GM12878 (cell line): ENCODE results near the gene GPR39. TPM values are rescaled to one million over a fixed set of nuclear protein-coding genes. Genes with fewer than 3 reads are reported as not detected.

Source experiments
- ATAC-seq: fragments of 200-7000 bp; cut with Tn5 transposase; 3 replicates; pipeline ENCODE4 v1.9.1; 2020; ENCODE audit warnings: mild to moderate bottlenecking, moderate library complexity
- BruUV-seq: library from RNA; stranded (reverse); fragments of 400-500 nt; replicated peaks from 2 replicates; lab custom pipeline; 2021; lab: Mats Ljungman, UMichigan
- CTCF ChIA-PET: fragments of 300-600 bp; sonication (Branson Sonifier 250); formaldehyde crosslinking; extraction: SDS; loops from one replicate; lab custom pipeline; 2021; ENCODE audit warnings: inconsistent platforms; lab: Yijun Ruan, JAX
- POLR2A ChIA-PET: fragments of 350-600 bp; formaldehyde crosslinking; extraction: SDS; loops from one replicate; lab custom pipeline; 2021; ENCODE audit warnings: inconsistent platforms; lab: Charles Lee
- RAD21 ChIA-PET: fragments of 300-600 bp; sonication (Branson Sonifier 250); formaldehyde crosslinking; loops from one replicate; lab custom pipeline; 2023; ENCODE audit warnings: antibody characterized with exemption; ENCODE audit not compliant: unreplicated experiment; lab: Charles Lee
- SMC1A ChIA-PET: fragments of 300-600 bp; sonication (Branson Sonifier 250); formaldehyde crosslinking; loops from one replicate; lab custom pipeline; 2023; ENCODE audit not compliant: unreplicated experiment, uncharacterized antibody; lab: Charles Lee
- DNase-seq: peaks from one replicate; pipeline ENCODE4 v3.0.0-alpha.2; 2011; ENCODE audit warnings: low read depth, low spot score
- FAIRE-seq: peaks from 3 replicates; lab custom pipeline; 2011; peaks lifted over from hg19 to GRCh38; lab: Jason Lieb, UNC
- H2AFZ ChIP-seq: 2 replicates; pipeline ENCODE4 v1.6.0; 2011; ENCODE audit warnings: low read depth, low read length, control low read depth; ENCODE audit not compliant: control insufficient read depth
- H3K27ac ChIP-seq: 2 replicates; pipeline ENCODE4 v1.5.1; 2011; ENCODE audit warnings: control low read depth; ENCODE audit not compliant: control insufficient read depth, insufficient read depth
- H3K27me3 ChIP-seq, 2 experiments: replicated peaks in 1 of 2; 2 replicates each; pipeline versions ENCODE4 v1.6.0 to v1.6.1; 2011; ENCODE audit warnings: low read length in 1 of 2; ENCODE audit not compliant: control insufficient read depth in 2 of 2, insufficient read depth in 2 of 2
- H3K36me3 ChIP-seq, 2 experiments: 2 replicates each; pipeline ENCODE4 v1.5.1; 2011; ENCODE audit warnings: low read length in 1 of 2; ENCODE audit not compliant: control insufficient read depth in 2 of 2, insufficient read depth in 2 of 2
- H3K4me1 ChIP-seq: 2 replicates; pipeline ENCODE4 v1.6.1; 2011; ENCODE audit warnings: mild to moderate bottlenecking, low read length, moderate library complexity, mixed read lengths; ENCODE audit not compliant: control insufficient read depth, insufficient read depth
- H3K4me2 ChIP-seq: 2 replicates; pipeline ENCODE4 v1.6.0; 2011; ENCODE audit warnings: control low read depth; ENCODE audit not compliant: control insufficient read depth, insufficient read depth
- H3K4me3 ChIP-seq: fragments of 200-600 bp; sonication (generic); 2 replicates; pipeline ENCODE4 v1.5.1; 2016
- H3K79me2 ChIP-seq: 2 replicates; pipeline ENCODE4 v1.6.0; 2011; ENCODE audit warnings: low read length; ENCODE audit not compliant: control insufficient read depth, insufficient read depth
- H3K9ac ChIP-seq: 2 replicates; pipeline ENCODE4 v1.8.0; 2011; ENCODE audit warnings: low read length, control low read depth, mixed read lengths; ENCODE audit not compliant: control insufficient read depth, insufficient read depth
- H3K9me3 ChIP-seq: replicated peaks from 3 replicates; pipeline ENCODE4 v1.5.1; 2011; ENCODE audit warnings: mild to moderate bottlenecking, low read length; ENCODE audit not compliant: control insufficient read depth, insufficient read depth
- H4K20me1 ChIP-seq: 2 replicates; pipeline ENCODE4 v1.6.0; 2011; ENCODE audit not compliant: control insufficient read depth, insufficient read depth
- FOXK2 ChIP-seq: fragments of 450-650 bp; IDR thresholded peaks from 2 replicates; pipeline ENCODE4 v1.6.1; 2017; ENCODE audit warnings: mild to moderate bottlenecking, moderate library complexity
- KDM1A ChIP-seq: fragments of 200-600 bp; sonication (generic); IDR thresholded peaks from 2 replicates; pipeline ENCODE4 v1.6.1; 2016; ENCODE audit warnings: borderline replicate concordance
- MXI1 ChIP-seq: fragments of 150-350 bp; IDR thresholded peaks from 2 replicates; pipeline ENCODE4 v1.6.1; 2011; ENCODE audit warnings: low read depth, mild to moderate bottlenecking, inconsistent platforms, low read length, improper control_type of control experiment
- NKRF ChIP-seq: fragments of 450-650 bp; conservative IDR thresholded peaks from 2 replicates; pipeline ENCODE4 v1.6.1; 2017; ENCODE audit warnings: mild to moderate bottlenecking, moderate library complexity
- NR2C2 ChIP-seq: IDR thresholded peaks from 2 replicates; pipeline ENCODE4 v1.6.1; 2011; ENCODE audit warnings: borderline replicate concordance, low read depth; ENCODE audit not compliant: control insufficient read depth, insufficient read length
- PAX8 ChIP-seq: fragments of 450-650 bp; IDR thresholded peaks from 2 replicates; pipeline ENCODE4 v1.6.1; 2017; ENCODE audit warnings: mild to moderate bottlenecking, moderate library complexity
- SMAD5 ChIP-seq: IDR thresholded peaks from 2 replicates; pipeline ENCODE4 v1.6.1; 2016; ENCODE audit warnings: antibody characterized with exemption, low read depth
- SUPT20H ChIP-seq: IDR thresholded peaks from 2 replicates; pipeline ENCODE4 v1.6.1; 2011; ENCODE audit warnings: low read depth, mild to moderate bottlenecking, low read length, moderate library complexity, borderline replicate concordance; ENCODE audit not compliant: control insufficient read depth
- SUZ12 ChIP-seq: fragments of 200-600 bp; sonication (generic); IDR thresholded peaks from one replicate; pipeline ENCODE4 v1.6.1; 2018; ENCODE audit warnings: antibody characterized with exemption, mild to moderate bottlenecking; ENCODE audit not compliant: unreplicated experiment
- TBL1XR1 ChIP-seq: IDR thresholded peaks from 2 replicates; pipeline ENCODE4 v1.6.1; 2012; ENCODE audit warnings: low read depth, low read length, improper control_type of control experiment
- ZBTB40 ChIP-seq: fragments of 450-650 bp; IDR thresholded peaks from 2 replicates; pipeline ENCODE4 v1.6.1; 2016; ENCODE audit warnings: mild to moderate bottlenecking, moderate library complexity, borderline replicate concordance
- WGBS: methylation state at CpG from one replicate; pipeline ENCODE4 v1.1.6; 2016; ENCODE audit warnings: low lambda C conversion rate; ENCODE audit not compliant: insufficient replicate concordance, insufficient coverage; ENCODE audit errors: missing lambda C conversion rate; 5-methylcytosine and 5-hydroxymethylcytosine counted together
- in situ Hi-C: fragments of 300-500 bp; cut with MboI; formaldehyde crosslinking; loops from 9 replicates; pipeline ENCODE4 v1.14.3; 2018; ENCODE audit warnings: mixed read lengths
- intact Hi-C: fragments of 100-400 bp; cut with micrococcal nuclease; formaldehyde crosslinking; loops from one replicate; pipeline ENCODE4 v1.14.2; 2022; ENCODE audit not compliant: unreplicated experiment
- polyA plus RNA-seq, 11 experiments: library from polyadenylated mRNA; depleted of rRNA in 4 of 11; unstranded in 6 of 11; stranded (reverse) in 5 of 11; fragments of >200 nt; fragmentation: Nextera tagmentation in 4 of 11; fragmentation: Illumina TruSeq in 1 of 11; extraction: Ambion mirVana in 4 of 11; extraction: Trizol in 1 of 11; gene quantifications; 1 replicate in 1 of 11; 2 replicates in 10 of 11; pipeline versions ENCODE4 v1.2.1 to v1.2.3, GENCODE V29; 2011 to 2016; ENCODE audit warnings: inconsistent platforms in 2 of 11, missing spikeins in 2 of 11, low read depth in 1 of 11
- total RNA-seq, 4 experiments: library from RNA; depleted of rRNA in 3 of 4; stranded (reverse); fragments of >200 nt in 3 of 4; fragmentation: Illumina TruSeq in 1 of 4; extraction: Trizol in 1 of 4; gene quantifications; 2 replicates each; pipeline versions ENCODE4 v1.2.1 to v1.2.3, GENCODE V29; 2013 to 2021
- TF ChIP-seq, protein P1 (sequence below): fragments of 450-650 bp; IDR thresholded peaks from 2 replicates; pipeline ENCODE4 v1.6.1; 2017; ENCODE audit warnings: mild to moderate bottlenecking, moderate library complexity
- TF ChIP-seq, protein P2 (sequence below): fragments of 450-650 bp; IDR thresholded peaks from 2 replicates; pipeline ENCODE4 v1.6.1; 2016; ENCODE audit warnings: mild to moderate bottlenecking

GPR39 gene
- total and polyA plus RNA-seq, 10 of the 15 experiments (the other 5 are each of a cell fraction or from before 2014, with no cell fraction given) = 0.05 to 0.23 TPM; not detected in 8

DNA sequence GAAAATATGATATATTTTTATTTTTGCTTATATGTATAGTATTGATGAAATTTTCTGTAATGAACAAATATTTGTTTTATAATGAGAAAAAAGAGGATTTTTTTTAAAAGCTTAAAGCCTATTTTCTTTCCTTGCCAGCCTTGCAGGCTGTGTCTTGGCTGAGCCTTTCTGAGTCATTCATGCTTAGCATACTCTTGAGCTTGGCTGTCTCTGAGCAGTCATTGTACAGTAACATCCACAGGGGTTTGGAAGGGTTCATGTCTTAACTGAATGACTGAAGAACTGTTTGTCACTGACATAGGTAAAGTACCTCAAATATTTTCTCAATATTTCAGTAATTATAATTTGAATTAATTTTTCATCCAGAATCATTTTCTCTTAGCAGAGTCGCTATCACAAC, 49.3 kb downstream of the GPR39 start:
- H3K9ac ChIP-seq = no peak overlapping the region
- in situ Hi-C loops = no loop called here
- no peak for FAIRE-seq
- ATAC-seq = no peak
- H3K9me3 ChIP-seq = no peaks in the 10 kb centered on the region; the same call in 1 of the 3 replicates
- no peak overlapping the region for H3K4me3 ChIP-seq
- WGBS = 0% methylated on average over 1 of the region's 1 CpG
- H3K79me2 ChIP-seq = no peaks in the 10 kb centered on the region
- H3K4me1 ChIP-seq = no peaks in the 10 kb centered on the region
- ChIA-PET RAD21 (no interaction called here), SMC1A (no interaction called here), CTCF (no interaction called here), POLR2A (no interaction called here)
- H3K4me2 ChIP-seq = no peak overlapping the region
- no peak overlapping the region for H3K27ac ChIP-seq
- BruUV-seq = no TSS peak
- H4K20me1 ChIP-seq = no peaks in the 10 kb centered on the region
- no peaks in the 10 kb centered on the region for H3K36me3 ChIP-seq
- intact Hi-C loops = no loop called here
- no peak overlapping the region for H2AFZ ChIP-seq
- no peak for DNase-seq
- H3K27me3 ChIP-seq = no peaks in the 10 kb centered on the region
- TF ChIP-seq NR2C2 (no peak), SUPT20H (no peak), PAX8 (no peak), KDM1A (no peak), SUZ12 (no peak), ZBTB40 (no peak), TBL1XR1 (no peak), NKRF (no peak), MXI1 (no peak), SMAD5 (no peak), FOXK2 (no peak)
- TF ChIP-seq, protein P1, sequence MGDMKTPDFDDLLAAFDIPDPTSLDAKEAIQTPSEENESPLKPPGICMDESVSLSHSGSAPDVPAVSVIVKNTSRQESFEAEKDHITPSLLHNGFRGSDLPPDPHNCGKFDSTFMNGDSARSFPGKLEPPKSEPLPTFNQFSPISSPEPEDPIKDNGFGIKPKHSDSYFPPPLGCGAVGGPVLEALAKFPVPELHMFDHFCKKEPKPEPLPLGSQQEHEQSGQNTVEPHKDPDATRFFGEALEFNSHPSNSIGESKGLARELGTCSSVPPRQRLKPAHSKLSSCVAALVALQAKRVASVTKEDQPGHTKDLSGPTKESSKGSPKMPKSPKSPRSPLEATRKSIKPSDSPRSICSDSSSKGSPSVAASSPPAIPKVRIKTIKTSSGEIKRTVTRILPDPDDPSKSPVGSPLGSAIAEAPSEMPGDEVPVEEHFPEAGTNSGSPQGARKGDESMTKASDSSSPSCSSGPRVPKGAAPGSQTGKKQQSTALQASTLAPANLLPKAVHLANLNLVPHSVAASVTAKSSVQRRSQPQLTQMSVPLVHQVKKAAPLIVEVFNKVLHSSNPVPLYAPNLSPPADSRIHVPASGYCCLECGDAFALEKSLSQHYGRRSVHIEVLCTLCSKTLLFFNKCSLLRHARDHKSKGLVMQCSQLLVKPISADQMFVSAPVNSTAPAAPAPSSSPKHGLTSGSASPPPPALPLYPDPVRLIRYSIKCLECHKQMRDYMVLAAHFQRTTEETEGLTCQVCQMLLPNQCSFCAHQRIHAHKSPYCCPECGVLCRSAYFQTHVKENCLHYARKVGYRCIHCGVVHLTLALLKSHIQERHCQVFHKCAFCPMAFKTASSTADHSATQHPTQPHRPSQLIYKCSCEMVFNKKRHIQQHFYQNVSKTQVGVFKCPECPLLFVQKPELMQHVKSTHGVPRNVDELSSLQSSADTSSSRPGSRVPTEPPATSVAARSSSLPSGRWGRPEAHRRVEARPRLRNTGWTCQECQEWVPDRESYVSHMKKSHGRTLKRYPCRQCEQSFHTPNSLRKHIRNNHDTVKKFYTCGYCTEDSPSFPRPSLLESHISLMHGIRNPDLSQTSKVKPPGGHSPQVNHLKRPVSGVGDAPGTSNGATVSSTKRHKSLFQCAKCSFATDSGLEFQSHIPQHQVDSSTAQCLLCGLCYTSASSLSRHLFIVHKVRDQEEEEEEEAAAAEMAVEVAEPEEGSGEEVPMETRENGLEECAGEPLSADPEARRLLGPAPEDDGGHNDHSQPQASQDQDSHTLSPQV = no peak
- TF ChIP-seq, protein P2, sequence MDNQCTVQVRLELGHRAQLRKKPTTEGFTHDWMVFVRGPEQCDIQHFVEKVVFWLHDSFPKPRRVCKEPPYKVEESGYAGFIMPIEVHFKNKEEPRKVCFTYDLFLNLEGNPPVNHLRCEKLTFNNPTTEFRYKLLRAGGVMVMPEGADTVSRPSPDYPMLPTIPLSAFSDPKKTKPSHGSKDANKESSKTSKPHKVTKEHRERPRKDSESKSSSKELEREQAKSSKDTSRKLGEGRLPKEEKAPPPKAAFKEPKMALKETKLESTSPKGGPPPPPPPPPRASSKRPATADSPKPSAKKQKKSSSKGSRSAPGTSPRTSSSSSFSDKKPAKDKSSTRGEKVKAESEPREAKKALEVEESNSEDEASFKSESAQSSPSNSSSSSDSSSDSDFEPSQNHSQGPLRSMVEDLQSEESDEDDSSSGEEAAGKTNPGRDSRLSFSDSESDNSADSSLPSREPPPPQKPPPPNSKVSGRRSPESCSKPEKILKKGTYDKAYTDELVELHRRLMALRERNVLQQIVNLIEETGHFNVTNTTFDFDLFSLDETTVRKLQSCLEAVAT = no peak
